IMR-90 (cell line): ENCODE measurements around the gene SNTG2. TPM values are rescaled to one million over a fixed set of nuclear protein-coding genes. Genes with fewer than 3 reads are reported as not detected.

Experiments used
- ATAC-seq: fragments of 200-7000 bp; cut with Tn5 transposase; 2 replicates; pipeline ENCODE4 v1.9.1; 2020; ENCODE audit warnings: low read depth, mild to moderate bottlenecking, moderate library complexity
- BruUV-seq: library from RNA; stranded (reverse); fragments of 400-500 nt; replicated peaks from 2 replicates; lab custom pipeline; 2021; lab: Mats Ljungman, UMichigan
- CTCF ChIA-PET: fragments of 300-600 bp; formaldehyde crosslinking; extraction: SDS; loops from one replicate; lab custom pipeline; 2021; ENCODE audit warnings: antibody characterized with exemption; lab: Yijun Ruan, JAX
- POLR2A ChIA-PET: fragments of 300-600 bp; sonication (Branson Sonifier 250); formaldehyde crosslinking; loops from one replicate; lab custom pipeline; 2022; ENCODE audit warnings: antibody characterized with exemption; ENCODE audit not compliant: unreplicated experiment; lab: Charles Lee
- DNase-seq: peaks from one replicate; pipeline ENCODE4 v3.0.0; 2013
- H2AFZ ChIP-seq: replicated peaks from 2 replicates; pipeline ENCODE3; 2013; ENCODE audit warnings: low read length, mild to moderate bottlenecking; ENCODE audit not compliant: poor library complexity
- H2AK5ac ChIP-seq: 2 replicates; pipeline ENCODE4 v1.6.1; 2013; ENCODE audit warnings: low read depth, low read length, inconsistent platforms
- H2AK9ac ChIP-seq: replicated peaks from 2 replicates; pipeline ENCODE3; 2013; ENCODE audit warnings: mild to moderate bottlenecking, low read depth, low read length, moderate library complexity; ENCODE audit not compliant: poor library complexity
- H2BK120ac ChIP-seq: 2 replicates; pipeline ENCODE4 v1.6.1; 2013; ENCODE audit warnings: low read depth, low read length, inconsistent platforms
- H2BK15ac ChIP-seq: 3 replicates; pipeline ENCODE4 v1.6.1; 2013; ENCODE audit warnings: low read depth, low read length, inconsistent platforms
- H2BK20ac ChIP-seq: 2 replicates; pipeline ENCODE4 v1.6.1; 2013; ENCODE audit warnings: low read depth, mild to moderate bottlenecking, inconsistent platforms, low read length, moderate library complexity
- H2BK5ac ChIP-seq: 2 replicates; pipeline ENCODE4 v1.6.1; 2013; ENCODE audit warnings: mild to moderate bottlenecking, low read depth, low read length, inconsistent platforms; ENCODE audit not compliant: poor library complexity, severe bottlenecking
- H3K14ac ChIP-seq: replicated peaks from 2 replicates; pipeline ENCODE4 v1.6.1; 2013; ENCODE audit warnings: low read depth, low read length, inconsistent platforms
- H3K18ac ChIP-seq: 2 replicates; pipeline ENCODE4 v1.6.1; 2013; ENCODE audit warnings: low read depth, low read length, control low read depth
- H3K23ac ChIP-seq: 2 replicates; pipeline ENCODE4 v1.6.1; 2013; ENCODE audit warnings: low read depth, low read length, inconsistent platforms
- H3K27ac ChIP-seq: 2 replicates; pipeline ENCODE4 v1.5.1; 2013; ENCODE audit warnings: mild to moderate bottlenecking, control low read depth, low read length; ENCODE audit not compliant: insufficient read depth
- H3K27me3 ChIP-seq: 2 replicates; pipeline ENCODE4 v1.6.1; 2013; ENCODE audit warnings: low read length; ENCODE audit not compliant: control insufficient read depth, insufficient read depth
- H3K36me3 ChIP-seq: 2 replicates; pipeline ENCODE4 v1.6.1; 2013; ENCODE audit warnings: low read length, mixed read lengths; ENCODE audit not compliant: control insufficient read depth, insufficient read depth
- H3K4ac ChIP-seq: 2 replicates; pipeline ENCODE4 v1.6.1; 2013; ENCODE audit warnings: low read depth, low read length, inconsistent platforms
- H3K4me1 ChIP-seq: 2 replicates; pipeline ENCODE4 v1.6.1; 2013; ENCODE audit warnings: low read length, mixed read lengths; ENCODE audit not compliant: control insufficient read depth, insufficient read depth
- H3K4me2 ChIP-seq: 2 replicates; pipeline ENCODE4 v1.6.1; 2013; ENCODE audit warnings: low read depth, mild to moderate bottlenecking, control low read depth, low read length, moderate library complexity
- H3K4me3 ChIP-seq: 2 replicates; pipeline ENCODE4 v1.5.1; 2013; ENCODE audit warnings: low read depth, mild to moderate bottlenecking, control low read depth, low read length, moderate library complexity; ENCODE audit not compliant: insufficient read depth
- H3K56ac ChIP-seq: 2 replicates; pipeline ENCODE4 v1.6.1; 2013; ENCODE audit warnings: low read length, inconsistent platforms; ENCODE audit not compliant: insufficient read depth; ENCODE audit errors: extremely low read depth
- H3K79me1 ChIP-seq, 2 experiments: 2 replicates each; pipeline ENCODE4 v1.6.1; 2013; ENCODE audit warnings: low read length in 2 of 2, inconsistent platforms in 1 of 2, low read depth in 1 of 2
- H3K9ac ChIP-seq: 2 replicates; pipeline ENCODE4 v1.6.1; 2013; ENCODE audit warnings: low read depth, low read length, control low read depth
- H3K9me1 ChIP-seq: 2 replicates; pipeline ENCODE4 v1.6.1; 2013; ENCODE audit warnings: low read length, inconsistent platforms; ENCODE audit not compliant: insufficient read depth
- H3K9me3 ChIP-seq: 2 replicates; pipeline ENCODE4 v1.6.1; 2013; ENCODE audit warnings: low read length; ENCODE audit not compliant: control insufficient read depth, insufficient read depth
- H4K20me1 ChIP-seq: 2 replicates; pipeline ENCODE4 v1.6.1; 2013; ENCODE audit warnings: low read length, inconsistent platforms; ENCODE audit not compliant: insufficient read depth
- H4K5ac ChIP-seq: 2 replicates; pipeline ENCODE4 v1.6.1; 2013; ENCODE audit warnings: mild to moderate bottlenecking, low read depth, low read length, control low read depth
- H4K8ac ChIP-seq, 2 experiments: 2 replicates each; pipeline ENCODE4 v1.6.1; 2013; ENCODE audit warnings: low read depth in 2 of 2, low read length in 2 of 2, control low read depth in 1 of 2, inconsistent platforms in 1 of 2
- H4K91ac ChIP-seq: 2 replicates; pipeline ENCODE4 v1.6.1; 2013; ENCODE audit warnings: low read depth, low read length, inconsistent platforms; ENCODE audit not compliant: insufficient read depth
- BHLHE40 ChIP-seq: fragments of 150-350 bp; IDR thresholded peaks from 2 replicates; pipeline ENCODE4 v1.6.1; 2016; ENCODE audit warnings: mild to moderate bottlenecking, low read depth, low read length
- CEBPB ChIP-seq: IDR thresholded peaks from 2 replicates; pipeline ENCODE4 v1.6.1; 2012; ENCODE audit warnings: low read depth, low read length, improper control_type of control experiment
- CHD1 ChIP-seq: IDR thresholded peaks from 2 replicates; pipeline ENCODE4 v1.6.1; 2012; ENCODE audit warnings: low read depth, low read length, improper control_type of control experiment
- CTCF ChIP-seq: conservative IDR thresholded peaks from 2 replicates; pipeline ENCODE4 v1.5.1; 2012; ENCODE audit warnings: mild to moderate bottlenecking, low read depth, low read length, improper control_type of control experiment
- ELK1 ChIP-seq: fragments of 150-350 bp; IDR thresholded peaks from 2 replicates; pipeline ENCODE4 v1.6.1; 2016; ENCODE audit warnings: low read depth, mild to moderate bottlenecking, low read length, moderate library complexity, borderline replicate concordance
- MAZ ChIP-seq: IDR thresholded peaks from 2 replicates; pipeline ENCODE4 v1.6.1; 2012; ENCODE audit warnings: low read depth, mild to moderate bottlenecking, low read length, improper control_type of control experiment, moderate library complexity, borderline replicate concordance
- MXI1 ChIP-seq: IDR thresholded peaks from 2 replicates; pipeline ENCODE4 v1.6.1; 2012; ENCODE audit warnings: low read depth, mild to moderate bottlenecking, low read length, moderate library complexity, borderline replicate concordance
- NFE2L2 ChIP-seq: fragments of 150-350 bp; IDR thresholded peaks from 2 replicates; pipeline ENCODE4 v1.6.1; 2016; ENCODE audit warnings: low read depth, mild to moderate bottlenecking, low read length
- POLR2A ChIP-seq: IDR thresholded peaks from 2 replicates; pipeline ENCODE4 v1.6.1; 2012; ENCODE audit warnings: mild to moderate bottlenecking, low read depth, low read length
- RAD21 ChIP-seq: IDR thresholded peaks from 2 replicates; pipeline ENCODE4 v1.6.1; 2012; ENCODE audit warnings: low read length, improper control_type of control experiment
- RCOR1 ChIP-seq: IDR thresholded peaks from 2 replicates; pipeline ENCODE4 v1.6.1; 2012; ENCODE audit warnings: mild to moderate bottlenecking, low read length, improper control_type of control experiment; ENCODE audit not compliant: insufficient replicate concordance
- SMC3 ChIP-seq: fragments of 150-350 bp; IDR thresholded peaks from 2 replicates; pipeline ENCODE4 v1.6.1; 2016; ENCODE audit warnings: low read depth, mild to moderate bottlenecking, antibody characterized with exemption, low read length, moderate library complexity
- USF2 ChIP-seq: fragments of 150-350 bp; IDR thresholded peaks from 2 replicates; pipeline ENCODE4 v1.6.1; 2017; ENCODE audit warnings: mild to moderate bottlenecking, antibody characterized with exemption, low read length, low read depth
- WGBS, 2 experiments: methylation state at CpG; one replicate each; pipeline versions ENCODE4 v1.1.5 to v1.1.7; 2013; ENCODE audit warnings: missing lambda C conversion rate in 2 of 2; ENCODE audit not compliant: insufficient read length in 1 of 2; ENCODE audit errors: extremely low coverage in 2 of 2; 5-methylcytosine and 5-hydroxymethylcytosine counted together
- dilution Hi-C: fragments of 300-500 bp; cut with HindIII; formaldehyde crosslinking; loops from one replicate; pipeline ENCODE4 v1.14.3; 2018; ENCODE audit warnings: low sequenced_read_pairs; ENCODE audit not compliant: unreplicated experiment
- in situ Hi-C: fragments of 300-500 bp; cut with MboI; formaldehyde crosslinking; loops from 3 replicates; pipeline ENCODE4 v1.14.3; 2019; ENCODE audit warnings: low sequenced_read_pairs, inconsistent platforms, mixed read lengths
- intact Hi-C: fragments of 100-400 bp; cut with micrococcal nuclease; formaldehyde crosslinking; loops from 2 replicates; pipeline ENCODE4 v1.10.0; 2022
- polyA plus RNA-seq, 3 experiments: library from polyadenylated mRNA; depleted of rRNA; stranded (reverse); fragments of >200 nt; gene quantifications; 2 replicates each; pipeline ENCODE4 v1.2.3, GENCODE V29; 2012; ENCODE audit warnings: low replicate concordance in 1 of 3
- total RNA-seq: library from RNA; depleted of rRNA; stranded (reverse); fragments of >200 nt; gene quantifications from 2 replicates; pipeline ENCODE4 v1.2.3, GENCODE V29; 2012

The SNTG2 gene
- total and polyA plus RNA-seq, 2 of the 4 experiments (the other 2 are of a cell fraction): under 0.01 to 0.17 TPM

GRCh38 chr2:979069-979928, 28.6 kb downstream of the SNTG2 start:
- WGBS, 2 experiments: 40% methylated on average over 1 of the region's 8 CpGs; no CpG with 5 or more reads in 1 of the 2 experiments
- no peaks in the 10 kb centered on the region for H4K20me1 ChIP-seq
- dilution Hi-C loops: no loop called here
- H4K5ac ChIP-seq: no peak overlapping the region
- intact Hi-C loops: no loop called here
- peaks cover 9% of the 10 kb centered on the region; the same call in 1 of the 2 replicates for H3K9me3 ChIP-seq
- no peak overlapping the region for H2BK15ac ChIP-seq
- H2AFZ ChIP-seq: no peak overlapping the region
- DNase-seq (no peak), ATAC-seq (no peak)
- no peak overlapping the region for H3K4me3 ChIP-seq
- H4K91ac ChIP-seq: no peak overlapping the region
- no peak overlapping the region for H2AK9ac ChIP-seq
- no peak overlapping the region for H3K18ac ChIP-seq
- H3K36me3 ChIP-seq: no peaks in the 10 kb centered on the region
- no peak overlapping the region for H3K4me2 ChIP-seq
- H2AK5ac ChIP-seq: no peak overlapping the region
- H3K23ac ChIP-seq: no peak overlapping the region
- no peak overlapping the region for H3K9ac ChIP-seq
- no peak overlapping the region for H3K56ac ChIP-seq
- no TSS peak for BruUV-seq
- POLR2A ChIA-PET: no interaction called here
- H3K14ac ChIP-seq: no peak overlapping the region
- no peaks in the 10 kb centered on the region for H3K4me1 ChIP-seq
- H2BK120ac ChIP-seq: no peak overlapping the region
- TF ChIP-seq MAZ (no peak), CHD1 (no peak), CTCF (no peak), MXI1 (no peak), CEBPB (no peak), ELK1 (no peak), NFE2L2 (no peak), USF2 (no peak), RAD21 (no peak), POLR2A (no peak), SMC3 (no peak), RCOR1 (no peak), BHLHE40 (no peak)
- in situ Hi-C loops: no loop called here
- H2BK20ac ChIP-seq: no peak overlapping the region
- no peak overlapping the region for H3K4ac ChIP-seq
- no peak overlapping the region for H2BK5ac ChIP-seq
- CTCF ChIA-PET: interaction anchor here (0.6 kb wide), 1 partner anchor 157 kb away, joined by 3 read pairs; no protein-coding TSS in a partner anchor
- no peaks in the 10 kb centered on the region for H3K27me3 ChIP-seq
- no peaks in the 10 kb centered on the region for H3K79me1 ChIP-seq
- H4K8ac ChIP-seq: no peak overlapping the region
- H3K9me1 ChIP-seq: no peaks in the 10 kb centered on the region
- H3K27ac ChIP-seq: no peak overlapping the region
